H1 (cell line): Measurements from ENCODE around the gene ACAD9. TPM values are rescaled to one million over a fixed set of nuclear protein-coding genes. Genes with fewer than 3 reads are reported as not detected.

Source experiments
- CTCF ChIA-PET: fragments of 300-600 bp; sonication (Branson Sonifier 250); formaldehyde crosslinking; loops from one replicate; lab custom pipeline; 2021; ENCODE audit not compliant: partially characterized antibody; lab: Charles Lee
- POLR2A ChIA-PET: fragments of 300-600 bp; sonication (Branson Sonifier 250); formaldehyde crosslinking; loops from one replicate; lab custom pipeline; 2021; ENCODE audit warnings: inconsistent platforms; ENCODE audit not compliant: partially characterized antibody; lab: Charles Lee
- DNase-seq, 2 experiments: peaks; one replicate each; pipeline versions ENCODE4 v3.0.0 to v3.0.0-alpha.2; 2010 to 2022; ENCODE audit warnings: low spot score in 2 of 2, low read depth in 1 of 2, mixed read lengths in 1 of 2
- FAIRE-seq: peaks from 2 replicates; lab custom pipeline; 2011; peaks lifted over from hg19 to GRCh38; lab: Jason Lieb, UNC
- H2AFZ ChIP-seq: 2 replicates; pipeline ENCODE4 v1.8.1; 2012; ENCODE audit warnings: low read length, inconsistent platforms
- H2AK5ac ChIP-seq: 2 replicates; pipeline ENCODE4 v1.6.1; 2013; ENCODE audit warnings: low read depth, low read length
- H2BK120ac ChIP-seq: replicated peaks from 2 replicates; pipeline ENCODE3; 2013; ENCODE audit warnings: low read depth, low read length, inconsistent platforms
- H2BK12ac ChIP-seq: 2 replicates; pipeline ENCODE4 v1.6.1; 2013; ENCODE audit warnings: low read depth, low read length
- H2BK15ac ChIP-seq: 2 replicates; pipeline ENCODE4 v1.6.1; 2013; ENCODE audit warnings: low read length
- H2BK20ac ChIP-seq: 2 replicates; pipeline ENCODE4 v1.6.1; 2013; ENCODE audit warnings: low read length
- H2BK5ac ChIP-seq: 2 replicates; pipeline ENCODE4 v1.6.1; 2013; ENCODE audit warnings: low read depth, low read length
- H3K14ac ChIP-seq: 2 replicates; pipeline ENCODE4 v1.6.1; 2013; ENCODE audit warnings: inconsistent platforms; ENCODE audit not compliant: insufficient read length
- H3K18ac ChIP-seq: 2 replicates; pipeline ENCODE4 v1.6.1; 2013; ENCODE audit warnings: low read length; ENCODE audit errors: extremely low read depth
- H3K23ac ChIP-seq: 2 replicates; pipeline ENCODE4 v1.6.1; 2013; ENCODE audit warnings: inconsistent platforms; ENCODE audit not compliant: insufficient read length
- H3K23me2 ChIP-seq: 2 replicates; pipeline ENCODE4 v1.6.1; 2013; ENCODE audit warnings: low read depth, low read length
- H3K27ac ChIP-seq: 2 replicates; pipeline ENCODE4 v1.6.1; 2011; ENCODE audit warnings: low read depth, low read length, inconsistent platforms
- H3K27me3 ChIP-seq, 4 experiments: replicated peaks in 1 of 4; 1 replicate in 1 of 4; 2 replicates in 3 of 4; pipeline versions ENCODE4 v1.6.1 to v1.8.1; 2011 to 2013; ENCODE audit warnings: low read length in 3 of 4, mild to moderate bottlenecking in 3 of 4, inconsistent platforms in 2 of 4, mixed read lengths in 2 of 4, moderate library complexity in 1 of 4; ENCODE audit not compliant: control insufficient read depth in 3 of 4, insufficient read depth in 3 of 4; ENCODE audit errors: extremely low read depth in 1 of 4
- H3K36me3 ChIP-seq, 4 experiments: 2 replicates each; pipeline versions ENCODE4 v1.6.1 to v1.8.1; 2011 to 2013; ENCODE audit warnings: mild to moderate bottlenecking in 4 of 4, low read length in 3 of 4, moderate library complexity in 2 of 4, control low read depth in 1 of 4, inconsistent platforms in 1 of 4; ENCODE audit not compliant: insufficient read depth in 4 of 4, control insufficient read depth in 2 of 4
- H3K4ac ChIP-seq: replicated peaks from 2 replicates; pipeline ENCODE3; 2013; ENCODE audit warnings: low read length, low read depth, mixed read lengths, inconsistent platforms; ENCODE audit not compliant: insufficient read length
- H3K4me1 ChIP-seq, 4 experiments: replicated peaks in 1 of 4; 1 replicate in 1 of 4; 2 replicates in 3 of 4; pipeline versions ENCODE4 v1.6.1 to v1.8.1; 2011 to 2013; ENCODE audit warnings: low read length in 3 of 4, inconsistent platforms in 2 of 4, mixed read lengths in 1 of 4; ENCODE audit not compliant: insufficient read depth in 4 of 4, control insufficient read depth in 3 of 4
- H3K4me2 ChIP-seq, 2 experiments: 2 replicates each; pipeline versions ENCODE4 v1.6.1 to v1.8.1; 2011 to 2013; ENCODE audit warnings: low read depth in 2 of 2, low read length in 2 of 2, control low read depth in 1 of 2, inconsistent platforms in 1 of 2, mild to moderate bottlenecking in 1 of 2; ENCODE audit not compliant: insufficient read depth in 1 of 2
- H3K4me3 ChIP-seq, 4 experiments: fragments of 200-600, 300-600 bp in 1 of 4; sonication (generic), shearing (Covaris generic), sonication (Bioruptor Twin) in 1 of 4; 2 replicates each; pipeline versions ENCODE4 v1.5.1 to v1.8.1; 2011 to 2016; ENCODE audit warnings: low read length in 4 of 4, low read depth in 3 of 4, control low read depth in 2 of 4, inconsistent platforms in 2 of 4, mild to moderate bottlenecking in 2 of 4, mixed read lengths in 1 of 4, moderate library complexity in 1 of 4; ENCODE audit not compliant: insufficient read depth in 2 of 4; ENCODE audit errors: extremely low read depth in 1 of 4
- H3K56ac ChIP-seq: replicated peaks from 2 replicates; pipeline ENCODE3; 2013; ENCODE audit warnings: low read depth, mild to moderate bottlenecking, mixed read lengths, low read length, inconsistent platforms; ENCODE audit not compliant: insufficient read length
- H3K79me1 ChIP-seq: 2 replicates; pipeline ENCODE4 v1.6.1; 2013; ENCODE audit warnings: low read depth, low read length, control low read depth
- H3K79me2 ChIP-seq, 2 experiments: 2 replicates each; pipeline versions ENCODE4 v1.6.1 to v1.8.1; 2012 to 2013; ENCODE audit warnings: low read length in 2 of 2, mild to moderate bottlenecking in 2 of 2, inconsistent platforms in 1 of 2; ENCODE audit not compliant: insufficient read depth in 2 of 2, control insufficient read depth in 1 of 2
- H3K9ac ChIP-seq, 4 experiments: replicated peaks in 1 of 4; 1 replicate in 1 of 4; 2 replicates in 3 of 4; pipeline versions ENCODE4 v1.6.1 to v1.8.1; 2011 to 2013; ENCODE audit warnings: low read depth in 3 of 4, low read length in 3 of 4, control low read depth in 2 of 4, mild to moderate bottlenecking in 2 of 4, moderate library complexity in 2 of 4, inconsistent platforms in 1 of 4; ENCODE audit errors: extremely low read depth in 1 of 4
- H3K9me3 ChIP-seq, 2 experiments: 2 replicates each; pipeline versions ENCODE4 v1.6.1 to v1.8.1; 2012 to 2013; ENCODE audit warnings: mild to moderate bottlenecking in 2 of 2, moderate library complexity in 2 of 2, control low read depth in 1 of 2, inconsistent platforms in 1 of 2, low read depth in 1 of 2, low read length in 1 of 2, mixed read lengths in 1 of 2; ENCODE audit not compliant: insufficient read depth in 2 of 2
- H4K20me1 ChIP-seq, 2 experiments: replicated peaks in 1 of 2; 2 replicates each; pipeline versions ENCODE3 to v1.8.1; 2011 to 2013; ENCODE audit warnings: inconsistent platforms in 2 of 2, low read length in 2 of 2, mild to moderate bottlenecking in 1 of 2; ENCODE audit not compliant: insufficient read depth in 2 of 2, control insufficient read depth in 1 of 2
- H4K5ac ChIP-seq: 2 replicates; pipeline ENCODE4 v1.6.1; 2013; ENCODE audit warnings: low read length, low read depth, mixed read lengths, inconsistent platforms; ENCODE audit not compliant: insufficient read length
- H4K8ac ChIP-seq: 2 replicates; pipeline ENCODE4 v1.8.0; 2013; ENCODE audit warnings: mild to moderate bottlenecking, moderate library complexity, low read length, inconsistent platforms; ENCODE audit not compliant: insufficient read depth; ENCODE audit errors: extremely low read depth
- H4K91ac ChIP-seq: replicated peaks from 2 replicates; pipeline ENCODE3; 2013; ENCODE audit warnings: low read length, mixed read lengths, inconsistent platforms; ENCODE audit not compliant: insufficient read length
- CBX5 ChIP-seq: fragments of 300-800, 300-1000 bp; sonication (generic); IDR thresholded peaks from 2 replicates; pipeline ENCODE4 v1.7.1; 2016; ENCODE audit warnings: antibody characterized with exemption, low read length, low read depth
- CBX8 ChIP-seq: fragments of 300-800, 300-1000 bp; sonication (generic); IDR thresholded peaks from 2 replicates; pipeline ENCODE4 v1.7.1; 2016; ENCODE audit warnings: low read depth, low read length, borderline replicate concordance
- HDAC2 ChIP-seq, 2 experiments: fragments of 300-600 bp in 1 of 2; sonication (generic) in 1 of 2; IDR thresholded peaks; 2 replicates each; pipeline ENCODE4 v1.6.1; 2011 to 2012; ENCODE audit warnings: low read depth in 2 of 2, low read length in 2 of 2, mild to moderate bottlenecking in 2 of 2, moderate library complexity in 2 of 2, borderline replicate concordance in 1 of 2, inconsistent platforms in 1 of 2
- KDM4A ChIP-seq: IDR thresholded peaks from one replicate; pipeline ENCODE4 v1.7.1; 2012; ENCODE audit warnings: low read depth, mild to moderate bottlenecking, moderate library complexity, low read length, inconsistent platforms; ENCODE audit not compliant: severe bottlenecking
- NRF1 ChIP-seq: IDR thresholded peaks from 2 replicates; pipeline ENCODE4 v1.6.1; 2011; ENCODE audit warnings: mild to moderate bottlenecking, low read depth, low read length, improper control_type of control experiment
- RAD21 ChIP-seq, 2 experiments: IDR thresholded peaks in 1 of 2; conservative IDR thresholded peaks in 1 of 2; 2 replicates each; pipeline ENCODE4 v1.6.1; 2011; ENCODE audit warnings: low read depth in 2 of 2, low read length in 2 of 2, improper control_type of control experiment in 1 of 2, inconsistent platforms in 1 of 2, mild to moderate bottlenecking in 1 of 2, moderate library complexity in 1 of 2
- SAP30 ChIP-seq: fragments of 300-600 bp; sonication (generic); IDR thresholded peaks from 2 replicates; pipeline ENCODE4 v1.7.1; 2012; ENCODE audit warnings: low read length, moderate library complexity, mild to moderate bottlenecking, inconsistent platforms; ENCODE audit not compliant: insufficient read depth, insufficient replicate concordance
- SIX5 ChIP-seq: IDR thresholded peaks from 2 replicates; pipeline ENCODE4 v1.6.1; 2011; ENCODE audit warnings: mild to moderate bottlenecking, low read depth, low read length
- SRF ChIP-seq: IDR thresholded peaks from 2 replicates; pipeline ENCODE4 v1.6.1; 2011; ENCODE audit warnings: mild to moderate bottlenecking, low read depth, low read length, moderate library complexity
- WGBS, 2 experiments: shearing (Covaris generic) in 1 of 2; methylation state at CpG; one replicate each; pipeline versions ENCODE4 v1.1.6 to v1.1.7; 2013 to 2015; ENCODE audit warnings: low lambda C conversion rate in 2 of 2, mixed read lengths in 2 of 2, inconsistent platforms in 1 of 2, low coverage in 1 of 2, missing lambda C conversion rate in 1 of 2; ENCODE audit not compliant: insufficient replicate concordance in 2 of 2, insufficient coverage in 1 of 2, insufficient read length in 1 of 2; ENCODE audit errors: extremely low coverage in 1 of 2, missing lambda C conversion rate in 1 of 2; 5-methylcytosine and 5-hydroxymethylcytosine counted together
- polyA plus RNA-seq, 7 experiments: library from polyadenylated mRNA; depleted of rRNA in 3 of 7; stranded (reverse) in 5 of 7; unstranded in 2 of 7; fragments of >200 nt in 5 of 7; fragments of 200-250 nt in 2 of 7; gene quantifications; 1 replicate in 5 of 7; 2 replicates in 1 of 7; 4 replicates in 1 of 7; pipeline versions ENCODE4 v1.2.1 to v1.2.3, GENCODE V29; 2011 to 2013; ENCODE audit warnings: missing spikeins in 2 of 7, mixed read lengths in 2 of 7
- total RNA-seq: library from RNA; stranded (reverse); fragmentation: NEBNext Ultra II Directional; extraction: Animal tissue kit (Norgen Biotek cat#: 25700); gene quantifications from 2 replicates; pipeline ENCODE4 v1.2.1, GENCODE V29; 2021

The ACAD9 gene
- total and polyA plus RNA-seq, 2 of the 8 experiments (the other 6 are each of a cell fraction or from before 2014, with no cell fraction given) = 27.5 to 28.9 TPM

- Histone ChIP-seq H3K79me2 (no peaks in the 10 kb centered on the region), H3K18ac (no peak overlapping the region), H2AFZ (no peak overlapping the region), H3K9ac (no peak overlapping the region), H4K8ac (no peak overlapping the region; the same call in 1 of the 2 replicates), H3K23me2 (no peaks in the 10 kb centered on the region; the same call in 1 of the 2 replicates), H3K4ac (no peak overlapping the region), H4K5ac (no peak overlapping the region), H3K4me2 (no peak overlapping the region), H3K9me3 (peaks cover 14 to 30% of the 10 kb centered on the region in 2 experiments), H4K91ac (no peak overlapping the region), H3K4me1 (peaks cover 0 to 10% (median 8%) of the 10 kb centered on the region in 4 experiments; a peak in 4 of 7 replicates), H2BK120ac (no peak overlapping the region), H4K20me1 (no peaks in the 10 kb centered on the region), H3K79me1 (no peaks in the 10 kb centered on the region), H2BK15ac (no peak overlapping the region), H2BK20ac (no peak overlapping the region), H3K23ac (no peak overlapping the region), H3K36me3 (no peaks in the 10 kb centered on the region), H3K27ac (no peak overlapping the region), H2AK5ac (no peak overlapping the region), H3K56ac (no peak overlapping the region), H3K27me3 (no peaks in the 10 kb centered on the region), H3K4me3 (no peak overlapping the region), H2BK5ac (no peak overlapping the region), H3K14ac (no peak overlapping the region), H2BK12ac (no peak overlapping the region)
- no peak for DNase-seq
- WGBS, 2 experiments = 85% methylated on average over 9 of the region's 11 CpGs; no CpG with 5 or more reads in 1 of the 2 experiments
- FAIRE-seq = no peak
- ChIA-PET POLR2A (interaction anchor here (1.4 kb wide), 1 partner anchor 232 kb away, joined by 3 read pairs; no protein-coding TSS in a partner anchor), CTCF (interaction anchor here (0.8 kb wide), 1 partner anchor 232 kb away, joined by 3 read pairs; no protein-coding TSS in a partner anchor)
- no peak for TF ChIP-seq CBX5
- no peak for TF ChIP-seq SRF
- no peak for TF ChIP-seq SIX5
- no peak for TF ChIP-seq CBX8
- no peak for TF ChIP-seq HDAC2 (IDR thresholded peaks at IDR 0.05; ENCODE audit: borderline replicate concordance in 1 of 2, low read depth in 2 of 2, low read length in 2 of 2)
- TF ChIP-seq SAP30 = no peak
- TF ChIP-seq KDM4A = no peak
- TF ChIP-seq RAD21 (IDR thresholded peaks at IDR 0.05 in 1 of 2, conservative IDR thresholded peaks at IDR 0.05 in 1 of 2; ENCODE audit: low read depth in 2 of 2, low read length in 2 of 2) = peak; percentile 44 to 56
- no peak for TF ChIP-seq NRF1
These were observed 29.4 kb upstream of the ACAD9 start for GRCh38 chr3:128849911-128850455.
